Calu3 (cell line): ENCODE results near the gene NTMT2. TPM values are rescaled to one million over a fixed set of nuclear protein-coding genes. Genes with fewer than 3 reads are reported as not detected.

Experiments used
- BruUV-seq: library from RNA; stranded (reverse); fragments of 400-500 nt; replicated peaks from 2 replicates; lab custom pipeline; 2021; lab: Mats Ljungman, UMichigan
- CTCF ChIA-PET: fragments of 300-600 bp; sonication (Branson Sonifier 250); formaldehyde crosslinking; loops from one replicate; lab custom pipeline; 2022; ENCODE audit warnings: antibody characterized with exemption; lab: Charles Lee
- DNase-seq: peaks from one replicate; pipeline ENCODE4 v3.0.0; 2022
- H3K27ac Mint-ChIP-seq: one replicate; pipeline ENCODE4 v1.8.0; 2022; ENCODE audit warnings: mixed read lengths; ENCODE audit not compliant: unreplicated experiment
- H3K27me3 Mint-ChIP-seq: one replicate; pipeline ENCODE4 v1.8.0; 2022; ENCODE audit warnings: mixed read lengths; ENCODE audit not compliant: unreplicated experiment
- H3K36me3 Mint-ChIP-seq: one replicate; pipeline ENCODE4 v1.8.0; 2022; ENCODE audit warnings: mild to moderate bottlenecking, moderate library complexity, mixed read lengths; ENCODE audit not compliant: insufficient read depth, unreplicated experiment
- H3K4me1 Mint-ChIP-seq: one replicate; pipeline ENCODE4 v1.8.0; 2022; ENCODE audit warnings: mild to moderate bottlenecking, low read depth, mixed read lengths; ENCODE audit not compliant: unreplicated experiment
- H3K4me3 Mint-ChIP-seq: one replicate; pipeline ENCODE4 v1.8.0; 2022; ENCODE audit warnings: mild to moderate bottlenecking, low read depth, moderate library complexity, mixed read lengths; ENCODE audit not compliant: unreplicated experiment
- H3K9me3 Mint-ChIP-seq: one replicate; pipeline ENCODE4 v1.8.0; 2022; ENCODE audit warnings: low read depth, mixed read lengths; ENCODE audit not compliant: unreplicated experiment
- CTCF ChIP-seq: fragments of 200-600 bp; IDR thresholded peaks from one replicate; pipeline ENCODE4 v1.8.0; 2022; ENCODE audit warnings: antibody characterized with exemption; ENCODE audit not compliant: unreplicated experiment
- intact Hi-C: fragments of 100-400 bp; cut with micrococcal nuclease; formaldehyde crosslinking; loops from one replicate; pipeline ENCODE4 v1.10.0; 2022; ENCODE audit not compliant: unreplicated experiment
- microRNA-seq: library from miRNA; unstranded; fragments of <30 nt; microRNA quantifications from one replicate; pipeline ENCODE4 v1.2.0, GENCODE V29; 2022
- total RNA-seq: library from RNA; stranded (reverse); gene quantifications from 2 replicates; pipeline ENCODE4 v1.2.3, GENCODE V29; 2022

The NTMT2 gene
- total RNA-seq, 1 experiment from 2014 or later = not detected

DNA sequence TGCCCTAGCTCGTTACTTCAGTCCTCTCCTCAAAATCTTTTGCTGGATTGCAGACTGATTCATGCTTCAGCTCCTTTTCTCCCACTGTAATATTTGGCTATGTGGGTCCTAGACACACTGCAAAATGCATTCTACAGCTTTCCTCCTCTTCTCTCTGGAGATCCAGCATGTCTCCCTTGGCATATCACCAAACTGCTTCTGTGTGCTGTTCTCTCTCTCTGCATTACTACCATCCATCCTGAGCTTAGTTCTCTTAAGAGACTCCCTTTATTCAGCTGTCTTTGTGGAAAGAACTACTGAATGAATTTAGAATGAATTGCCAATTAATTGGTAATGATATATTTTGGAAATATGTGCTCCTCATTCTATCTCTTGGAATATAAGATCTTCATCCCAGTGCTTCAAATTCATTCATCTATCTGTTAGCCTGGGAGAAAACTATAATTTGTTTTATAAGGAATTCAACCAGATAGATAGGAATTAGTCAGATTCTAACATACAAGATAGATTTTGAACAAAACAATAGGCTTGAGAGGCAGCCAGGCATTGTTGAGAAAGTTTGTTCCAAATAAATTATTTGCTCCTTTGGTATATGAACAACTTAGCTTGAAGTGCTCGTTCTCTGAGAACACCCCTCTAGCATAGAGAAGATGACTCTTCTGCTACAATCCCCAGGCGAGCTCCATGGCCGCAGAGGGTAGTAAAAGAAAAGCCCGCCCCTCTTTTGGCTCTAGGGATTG, 71.9 kb downstream of the NTMT2 start:
- intact Hi-C loops = no loop called here
- no peaks in the 10 kb centered on the region for H3K36me3 Mint-ChIP-seq
- H3K4me1 Mint-ChIP-seq = no peaks in the 10 kb centered on the region
- TF ChIP-seq CTCF = no peak
- no peak overlapping the region for H3K27ac Mint-ChIP-seq
- H3K4me3 Mint-ChIP-seq = no peak overlapping the region
- peaks cover 21% of the 10 kb centered on the region for H3K27me3 Mint-ChIP-seq
- no peaks in the 10 kb centered on the region for H3K9me3 Mint-ChIP-seq
- CTCF ChIA-PET = no interaction called here
- no TSS peak for BruUV-seq
- DNase-seq = no peak

GRCh38 chr1:170218257-170218650, 72.5 kb downstream of the NTMT2 start:
- no peak for TF ChIP-seq CTCF
- Mint-ChIP-seq H3K27me3 (peaks cover 21% of the 10 kb centered on the region), H3K36me3 (no peaks in the 10 kb centered on the region), H3K9me3 (no peaks in the 10 kb centered on the region), H3K4me3 (no peak overlapping the region), H3K4me1 (no peaks in the 10 kb centered on the region), H3K27ac (no peak overlapping the region)
- intact Hi-C loops = no loop called here
- CTCF ChIA-PET = no interaction called here
- DNase-seq = no peak
- BruUV-seq = no TSS peak

Small RNA genes within 50 kb of the gene (microRNA-seq; reads per million reads assigned to microRNA genes)
- gene MIR3119-1 = not detected
- gene MIR3119-2 = not detected

Other genes with a start within 250 kb of the NTMT2 start
- 16.2 and 16.5 TPM in 2 replicates for gene KIFAP3, start 71.3 kb upstream of the NTMT2 start, total RNA-seq